NT2/D1 (cell line): ENCODE results near the gene HOXA2.

ENCODE experiments used
- SUZ12 ChIP-seq: IDR thresholded peaks from 2 replicates; pipeline ENCODE4 v1.6.1; 2011; ENCODE audit not compliant: insufficient read length, insufficient read depth; ENCODE audit errors: extremely low read depth
- YY1 ChIP-seq: IDR thresholded peaks from 2 replicates; pipeline ENCODE4 v1.6.1; 2011; ENCODE audit not compliant: insufficient read length, insufficient read depth
- ZNF274 ChIP-seq: IDR thresholded peaks from 2 replicates; pipeline ENCODE4 v1.6.1; 2011; ENCODE audit warnings: mild to moderate bottlenecking, low read depth, low read length

DNA sequence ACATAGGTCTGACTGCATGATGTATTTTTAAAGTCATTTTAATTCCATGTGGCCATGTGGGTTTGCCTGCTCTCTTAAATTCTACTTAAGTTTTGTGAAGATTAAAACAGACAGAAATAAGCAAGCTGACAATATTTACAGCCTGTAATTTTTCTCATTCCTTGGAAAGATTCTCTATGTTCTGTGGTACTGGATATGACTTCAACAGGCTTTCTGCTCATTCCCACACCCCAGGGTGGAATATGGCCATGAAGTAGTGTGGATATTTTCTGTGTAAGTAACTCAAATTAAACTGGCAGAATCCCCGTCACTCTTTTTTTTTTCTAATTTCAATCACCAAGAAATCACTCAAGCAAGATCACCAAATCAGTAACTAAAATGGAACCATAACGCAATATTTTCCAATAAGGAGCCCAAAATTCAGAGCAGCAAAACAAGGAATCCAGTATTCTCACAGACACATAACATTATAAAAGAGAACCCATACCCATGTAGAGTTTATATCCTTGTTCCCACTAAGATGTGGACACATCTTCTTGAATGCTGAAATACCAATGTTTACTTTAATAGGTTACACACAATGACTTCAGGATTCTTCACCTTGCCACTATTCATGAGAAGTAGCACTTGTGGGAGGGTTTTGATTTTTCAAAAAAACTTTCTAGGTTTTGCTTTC, 35.3 kb upstream of the HOXA2 start:
- TF ChIP-seq YY1, result no peak
- no peak for TF ChIP-seq ZNF274
- TF ChIP-seq SUZ12, result no peak
